ENCODE data around the gene SRMS. TPM values are rescaled to one million over a fixed set of nuclear protein-coding genes. Genes with fewer than 3 reads are reported as not detected.

Gene SRMS
- total RNA-seq, 2 donors from 2014 or later: not detected

DNA sequence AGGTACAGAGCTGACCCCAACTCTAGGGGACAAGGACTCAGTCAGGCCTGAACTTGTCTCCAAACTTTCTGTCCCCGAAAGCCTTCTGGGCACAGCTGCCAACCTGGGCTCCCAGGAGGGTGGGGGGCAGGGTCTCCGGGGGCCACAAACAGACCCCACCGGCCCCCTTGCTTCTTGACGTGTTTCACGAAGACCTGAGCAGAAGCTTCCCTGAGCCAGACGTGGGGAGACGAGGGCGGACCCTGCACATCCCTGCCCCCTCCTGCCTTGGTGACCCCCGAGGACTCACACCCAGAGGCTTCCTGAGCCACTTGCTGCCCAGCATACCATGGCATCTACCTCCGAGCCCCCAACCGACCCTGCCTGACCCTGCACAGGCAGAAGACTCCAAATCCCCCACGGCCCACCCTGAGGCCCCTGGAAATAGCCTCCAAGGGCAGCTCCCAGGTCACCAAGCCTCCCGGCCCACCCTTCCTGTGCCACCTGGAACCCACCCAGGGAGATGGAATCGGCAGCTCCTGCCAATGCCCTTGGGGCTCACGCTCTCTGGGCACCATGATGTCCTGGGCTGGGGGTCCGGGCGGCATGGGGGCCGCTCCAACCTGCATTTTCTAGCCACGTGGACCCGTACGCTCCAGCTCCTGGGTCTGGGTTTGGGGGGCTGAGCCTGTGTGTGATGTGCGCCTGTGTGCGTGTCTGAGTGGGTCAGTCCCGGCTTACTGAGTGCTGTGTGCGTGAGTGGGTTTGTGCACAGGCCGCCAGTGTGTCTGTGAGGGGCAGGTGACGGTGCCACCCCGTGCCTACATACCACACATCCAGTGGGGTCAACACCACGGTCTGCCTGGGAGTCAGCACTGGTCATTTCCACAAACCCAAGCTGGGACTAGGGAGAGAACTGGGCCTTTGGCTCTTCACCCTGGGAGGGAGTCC, 7.8 kb downstream of the SRMS start:
- H3K4me1 Mint-ChIP-seq: peaks cover 13% of the 10 kb centered on the region
- H3K9me3 ChIP-seq (ENCODE audit: control insufficient read depth, low read length, poor library complexity, severe bottlenecking): no peaks in the 10 kb centered on the region
- peak overlapping the region; percentile 50 for H3K4me3 Mint-ChIP-seq
- DNase-seq (no peak), ATAC-seq (no peak)
- H3K36me3 Mint-ChIP-seq (ENCODE audit: low read depth): no peaks in the 10 kb centered on the region
- no peak overlapping the region for H3K27ac Mint-ChIP-seq
- H3K27me3 Mint-ChIP-seq: no peaks in the 10 kb centered on the region

GRCh38 chr20:63539092-63539430, 8.5 kb downstream of the SRMS start:
- peaks cover 13% of the 10 kb centered on the region for H3K4me1 Mint-ChIP-seq
- no peaks in the 10 kb centered on the region for H3K36me3 Mint-ChIP-seq (ENCODE audit: low read depth)
- no peaks in the 10 kb centered on the region for H3K27me3 Mint-ChIP-seq
- peak overlapping the region; percentile 50 for H3K4me3 Mint-ChIP-seq
- H3K27ac Mint-ChIP-seq: no peak overlapping the region
- DNase-seq: no peak
- no peak for ATAC-seq
- H3K9me3 ChIP-seq (ENCODE audit: control insufficient read depth, low read length, poor library complexity, severe bottlenecking): no peaks in the 10 kb centered on the region

GRCh38 chr20:63538204-63539091, 9.1 kb downstream of the SRMS start:
- peak; percentile 38 to 55 (median 54) for DNase-seq
- peak overlapping the region; percentile 19 for H3K27ac Mint-ChIP-seq
- peak overlapping the region; percentile 74 for H3K4me3 Mint-ChIP-seq
- H3K36me3 Mint-ChIP-seq (ENCODE audit: low read depth): no peaks in the 10 kb centered on the region
- peaks cover 10% of the 10 kb centered on the region for H3K4me1 Mint-ChIP-seq
- no peaks in the 10 kb centered on the region for H3K9me3 ChIP-seq (ENCODE audit: control insufficient read depth, low read length, poor library complexity, severe bottlenecking)
- no peaks in the 10 kb centered on the region for H3K27me3 Mint-ChIP-seq
- ATAC-seq: peak; percentile 57

- H3K27ac Mint-ChIP-seq: peak overlapping the region; percentile 19
These were observed 9.9 kb downstream of the SRMS start for GRCh38 chr20:63537525-63538203.

DNA sequence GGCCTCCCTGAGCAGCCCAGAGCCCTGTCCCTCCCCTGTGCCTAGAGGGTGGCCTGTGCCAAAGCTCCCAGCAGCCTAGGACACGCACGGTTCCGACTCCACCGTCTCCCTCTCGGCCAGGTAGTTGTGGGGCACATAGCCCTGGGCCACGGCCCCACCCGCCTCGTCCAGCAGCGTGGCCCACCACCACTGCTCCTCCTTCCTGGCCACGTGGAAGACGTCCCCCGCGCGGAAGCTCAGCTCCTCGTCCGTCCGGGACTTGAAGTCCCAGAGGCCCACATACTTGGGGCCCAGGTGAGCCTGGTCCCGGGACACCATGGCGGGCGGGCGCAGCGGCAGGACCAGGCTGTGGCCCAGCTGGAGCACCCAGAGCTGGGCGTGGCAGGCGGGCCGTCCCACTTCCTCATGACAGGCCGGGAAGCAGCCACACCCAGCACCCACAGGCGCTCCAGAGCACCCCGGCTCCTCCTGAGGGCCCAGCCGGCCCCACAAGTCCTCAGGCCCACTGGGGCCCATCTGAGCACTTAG, 10.5 kb downstream of the SRMS start, which contains the start of gene PTK6:
Gene PTK6, minus strand, starts transcription at position 380 of the 528 bp plus-strand sequence. Its CDS starts 62 bp downstream, at position 318.
- H3K27me3 Mint-ChIP-seq: no peaks in the 10 kb centered on the region
- peak in 1 of 3 donors; percentile 26 for DNase-seq
- peaks cover 10% of the 10 kb centered on the region for H3K4me1 Mint-ChIP-seq

More at GRCh38 chr20:63537525-63538203, 9.9 kb downstream of the SRMS start:
- no peaks in the 10 kb centered on the region for H3K9me3 ChIP-seq (ENCODE audit: control insufficient read depth, low read length, poor library complexity, severe bottlenecking)
- DNase-seq: peak; percentile 84 to 93 (median 86)
- H3K27me3 Mint-ChIP-seq: no peaks in the 10 kb centered on the region
- no peaks in the 10 kb centered on the region for H3K36me3 Mint-ChIP-seq (ENCODE audit: low read depth)
- ATAC-seq: peak; percentile 92
- peak overlapping the region; percentile 74 for H3K4me3 Mint-ChIP-seq
- H3K4me1 Mint-ChIP-seq: peaks cover 9% of the 10 kb centered on the region

GRCh38 chr20:63536241-63536977, 11.1 kb downstream of the SRMS start:
- no peaks in the 10 kb centered on the region for H3K9me3 ChIP-seq (ENCODE audit: control insufficient read depth, low read length, poor library complexity, severe bottlenecking)
- no peak overlapping the region for H3K27ac Mint-ChIP-seq
- peaks cover 12% of the 10 kb centered on the region for H3K4me1 Mint-ChIP-seq
- H3K36me3 Mint-ChIP-seq (ENCODE audit: low read depth): no peaks in the 10 kb centered on the region
- ATAC-seq: no peak
- H3K27me3 Mint-ChIP-seq: no peaks in the 10 kb centered on the region
- DNase-seq: no peak
- H3K4me3 Mint-ChIP-seq: peak overlapping the region; percentile 74

More for the DNA sequence above, 10.5 kb downstream of the SRMS start, which contains the start of gene PTK6:
- Mint-ChIP-seq H3K27ac (peak within 1 kb of the TSS; percentile 19), H3K36me3 (ENCODE audit: low read depth) (no peaks in the 10 kb centered on the region), H3K4me3 (peak within 1 kb of the TSS; percentile 74)
- ATAC-seq: peak; percentile 1
- no peaks in the 10 kb centered on the region for H3K9me3 ChIP-seq (ENCODE audit: control insufficient read depth, low read length, poor library complexity, severe bottlenecking)

DNA sequence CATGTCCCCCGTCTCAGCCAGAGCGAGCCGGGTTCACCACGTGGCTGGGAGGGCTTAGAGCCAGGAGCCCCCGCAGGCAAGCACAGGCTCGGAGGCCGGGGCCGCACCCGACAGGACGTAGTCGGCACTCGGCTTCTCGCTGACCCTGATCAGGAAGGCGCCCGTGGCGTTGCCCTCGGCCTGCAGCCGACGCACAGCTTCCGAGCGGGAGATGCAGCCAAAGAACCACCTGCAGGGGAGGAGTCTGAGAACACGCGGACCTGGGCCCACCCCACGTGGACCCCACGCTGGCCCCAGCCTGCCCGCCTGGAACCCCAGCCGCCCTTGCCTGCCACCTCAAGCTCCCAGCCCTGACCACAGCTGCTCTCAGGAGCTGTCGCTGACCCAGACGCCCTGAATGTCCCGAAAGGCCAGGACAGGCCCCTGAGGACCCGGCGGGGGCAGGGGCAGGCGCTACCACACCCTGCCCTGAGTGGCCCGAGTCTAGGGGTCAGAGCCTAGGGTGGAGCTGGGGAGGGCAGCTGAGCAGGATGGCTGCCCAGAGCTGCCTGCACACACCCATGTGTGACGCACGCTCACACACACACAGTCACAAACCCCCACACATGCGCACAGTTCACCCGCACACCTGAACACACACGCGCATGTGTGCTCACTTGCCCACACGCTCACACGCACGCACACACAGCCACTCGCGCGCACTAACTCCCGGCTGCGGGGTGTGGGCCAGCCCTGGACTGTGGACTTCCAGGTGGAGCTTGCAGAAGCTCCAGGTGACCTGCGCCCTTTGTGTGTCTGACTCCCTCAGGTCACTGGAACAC, 12.5 kb downstream of the SRMS start:
- peaks cover 12% of the 10 kb centered on the region for H3K4me1 Mint-ChIP-seq
- DNase-seq: peak in 1 of 3 donors; percentile 4
- H3K36me3 Mint-ChIP-seq (ENCODE audit: low read depth): no peaks in the 10 kb centered on the region

GRCh38 chr20:63534427-63534830, 13.1 kb downstream of the SRMS start:
- H3K9me3 ChIP-seq (ENCODE audit: control insufficient read depth, low read length, poor library complexity, severe bottlenecking): no peaks in the 10 kb centered on the region
- Mint-ChIP-seq H3K4me3 (peak overlapping the region; percentile 3), H3K4me1 (peaks cover 12% of the 10 kb centered on the region), H3K27ac (no peak overlapping the region), H3K36me3 (ENCODE audit: low read depth) (no peaks in the 10 kb centered on the region), H3K27me3 (no peaks in the 10 kb centered on the region)
- DNase-seq (no peak), ATAC-seq (no peak)

More for the DNA sequence above, 12.5 kb downstream of the SRMS start:
- no peak for ATAC-seq
- H3K9me3 ChIP-seq (ENCODE audit: control insufficient read depth, low read length, poor library complexity, severe bottlenecking): no peaks in the 10 kb centered on the region
- no peak overlapping the region for H3K27ac Mint-ChIP-seq
- H3K27me3 Mint-ChIP-seq: no peaks in the 10 kb centered on the region
- H3K4me3 Mint-ChIP-seq: peak overlapping the region; percentile 3

DNA sequence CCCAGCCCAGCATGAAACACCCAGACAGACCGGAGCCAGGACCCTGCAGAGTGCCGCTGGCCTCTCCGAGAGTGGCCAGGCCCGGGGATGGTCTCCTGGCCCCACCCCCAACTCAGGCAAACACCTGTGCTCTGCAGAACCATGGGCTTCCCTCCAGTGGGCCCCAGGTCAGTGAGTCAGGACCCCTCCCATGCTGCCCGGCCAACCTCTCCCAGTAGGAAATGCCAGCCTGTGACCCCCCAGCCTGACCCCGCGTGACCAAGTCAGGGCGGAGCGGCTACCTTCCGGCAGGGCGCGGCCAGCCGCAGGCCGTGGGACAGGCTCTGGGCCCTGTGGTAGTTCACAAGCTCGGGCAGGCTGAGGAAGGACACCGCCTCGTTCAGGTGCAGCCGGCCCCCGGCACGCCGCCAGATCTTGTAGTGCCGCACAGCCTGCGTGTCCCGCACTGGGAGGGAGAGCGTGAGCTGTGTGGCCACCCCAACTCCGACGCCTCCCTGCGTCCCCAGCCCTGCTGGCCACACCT, 13.6 kb downstream of the SRMS start:
- no peaks in the 10 kb centered on the region for H3K27me3 Mint-ChIP-seq
- no peak overlapping the region for H3K27ac Mint-ChIP-seq
- H3K9me3 ChIP-seq (ENCODE audit: control insufficient read depth, low read length, poor library complexity, severe bottlenecking): no peaks in the 10 kb centered on the region
- peaks cover 12% of the 10 kb centered on the region for H3K4me1 Mint-ChIP-seq
- no peak for DNase-seq
- no peaks in the 10 kb centered on the region for H3K36me3 Mint-ChIP-seq (ENCODE audit: low read depth)
- no peak overlapping the region for H3K4me3 Mint-ChIP-seq
- no peak for ATAC-seq

- no peaks in the 10 kb centered on the region for H3K27me3 Mint-ChIP-seq
- no peaks in the 10 kb centered on the region for H3K36me3 Mint-ChIP-seq (ENCODE audit: low read depth)
- DNase-seq (no peak), ATAC-seq (no peak)
- no peak overlapping the region for H3K4me3 Mint-ChIP-seq
- H3K9me3 ChIP-seq (ENCODE audit: control insufficient read depth, low read length, poor library complexity, severe bottlenecking): no peaks in the 10 kb centered on the region
- no peak overlapping the region for H3K27ac Mint-ChIP-seq
- peaks cover 12% of the 10 kb centered on the region for H3K4me1 Mint-ChIP-seq
These were observed 14.2 kb downstream of the SRMS start for GRCh38 chr20:63533388-63533787.

DNA sequence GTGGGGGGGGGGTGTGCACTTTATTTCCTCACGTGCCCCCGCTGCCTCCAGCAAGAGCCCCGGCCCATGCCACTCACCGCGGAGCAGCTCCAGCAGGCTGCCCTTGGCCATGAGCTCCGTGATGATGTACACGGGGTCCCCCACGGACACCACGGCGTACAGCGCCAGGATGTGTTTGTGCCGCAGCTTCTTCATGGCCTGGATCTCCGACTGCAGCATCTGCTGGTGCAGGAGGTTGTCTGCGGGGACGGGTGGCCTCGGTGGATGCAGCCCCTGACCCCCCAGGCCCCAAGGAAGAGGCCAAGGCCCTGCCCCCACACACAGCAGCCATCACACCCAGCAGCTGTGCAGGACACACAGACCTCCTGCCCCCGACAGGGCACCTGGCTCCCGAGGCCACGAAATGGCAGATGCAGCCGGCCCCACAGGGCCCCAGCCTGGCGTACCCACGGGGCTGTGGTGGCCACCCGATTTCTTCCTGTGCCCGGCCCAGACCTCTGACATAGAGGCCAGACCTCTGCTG, 15.0 kb downstream of the SRMS start:
- DNase-seq: no peak

More for the DNA sequence above, 15.0 kb downstream of the SRMS start:
- Mint-ChIP-seq H3K4me1 (peaks cover 10% of the 10 kb centered on the region), H3K36me3 (ENCODE audit: low read depth) (no peaks in the 10 kb centered on the region), H3K27me3 (no peaks in the 10 kb centered on the region), H3K27ac (no peak overlapping the region), H3K4me3 (no peak overlapping the region)
- no peaks in the 10 kb centered on the region for H3K9me3 ChIP-seq (ENCODE audit: control insufficient read depth, low read length, poor library complexity, severe bottlenecking)
- no peak for ATAC-seq

All from T-helper 17 cell (primary cell).